Transverse colon (tissue), 4 donors: Measurements from ENCODE around the gene ARVCF. TPM values are rescaled to one million over a fixed set of nuclear protein-coding genes. Genes with fewer than 3 reads are reported as not detected.

ENCODE experiments used
- DNase-seq: peaks from one replicate; pipeline ENCODE4 v3.0.0-alpha.2; 2019
- H3K27ac ChIP-seq, 4 donors: fragments of 200-600 bp; sonication (generic); 2 replicates each; pipeline ENCODE4 v1.5.1; 2016 to 2018; ENCODE audit warnings: inconsistent platforms in 4 of 4
- H3K27me3 ChIP-seq: fragments of 200-600 bp; sonication (generic); 2 replicates; pipeline ENCODE4 v1.5.1; 2017; ENCODE audit warnings: inconsistent platforms
- H3K36me3 ChIP-seq, 4 donors: fragments of 200-600 bp; sonication (generic); 2 replicates each; pipeline ENCODE4 v1.5.1; 2017 to 2019; ENCODE audit warnings: inconsistent platforms in 4 of 4
- H3K4me1 ChIP-seq, 4 donors: fragments of 200-600 bp; sonication (generic); 2 replicates each; pipeline ENCODE4 v1.5.1; 2017 to 2020; ENCODE audit warnings: inconsistent platforms in 4 of 4
- H3K4me3 ChIP-seq, 4 donors: fragments of 200-600 bp; sonication (generic); 1 replicate in 1 of 4; 2 replicates in 3 of 4; pipeline versions ENCODE4 v1.5.1 to v1.6.1; 2017 to 2019; ENCODE audit warnings: inconsistent platforms in 4 of 4
- H3K9me3 ChIP-seq, 2 donors: fragments of 200-600 bp; sonication (generic); 2 replicates each; pipeline ENCODE4 v1.5.1; 2017 to 2019; ENCODE audit warnings: inconsistent platforms in 2 of 2
- CTCF ChIP-seq, 5 experiments: fragments of 200-600 bp in 3 of 5; fragments of 450-650 bp in 2 of 5; sonication (generic) in 3 of 5; IDR thresholded peaks; 1 replicate in 2 of 5; 2 replicates in 3 of 5; pipeline ENCODE4 v1.5.1; 2016 to 2017; ENCODE audit warnings: antibody characterized with exemption in 5 of 5, inconsistent platforms in 3 of 5, mild to moderate bottlenecking in 2 of 5, moderate library complexity in 1 of 5
- EP300 ChIP-seq: sonication (generic); formaldehyde crosslinking; IDR thresholded peaks from one replicate; pipeline ENCODE4 v1.6.1; 2017; ENCODE audit warnings: antibody characterized with exemption, low read depth
- POLR2A ChIP-seq: fragments of 450-650 bp; IDR thresholded peaks from one replicate; pipeline ENCODE4 v1.6.1; 2016; ENCODE audit warnings: antibody characterized with exemption, mild to moderate bottlenecking, moderate library complexity
- POLR2AphosphoS5 ChIP-seq, 3 donors: sonication (generic); formaldehyde crosslinking; IDR thresholded peaks; one replicate each; pipeline ENCODE4 v1.6.1; 2016; ENCODE audit warnings: antibody characterized with exemption in 3 of 3
- WGBS, 2 donors: methylation state at CpG; one replicate each; pipeline ENCODE4 v1.1.5; 2018; ENCODE audit warnings: low coverage in 1 of 2; 5-methylcytosine and 5-hydroxymethylcytosine counted together
- in situ Hi-C, 4 donors: fragments of 200-750 bp; cut with MboI; loops; one replicate each; pipeline versions ENCODE4 v1.15.0 to v1.15.1; 2017; ENCODE audit warnings: low sequenced_read_pairs in 3 of 4, low pct_ligation_motif_present in 1 of 4, low pct_unique_long_range_greater_than_20kb in 1 of 4
- intact Hi-C: fragments of 100-400 bp; cut with DNase I; formaldehyde crosslinking; loops from one replicate; pipeline ENCODE4 v1.15.1; 2023; ENCODE audit warnings: low total_unique reads
- total RNA-seq, 4 donors: library from RNA; depleted of rRNA; stranded (reverse); fragments of >200 nt; gene quantifications; one replicate each; pipeline ENCODE4 v1.1.0, GENCODE V29; 2016

The ARVCF gene
- total RNA-seq, 4 donors from 2014 or later: 15.3 to 81.6 (median 19.3) TPM

DNA sequence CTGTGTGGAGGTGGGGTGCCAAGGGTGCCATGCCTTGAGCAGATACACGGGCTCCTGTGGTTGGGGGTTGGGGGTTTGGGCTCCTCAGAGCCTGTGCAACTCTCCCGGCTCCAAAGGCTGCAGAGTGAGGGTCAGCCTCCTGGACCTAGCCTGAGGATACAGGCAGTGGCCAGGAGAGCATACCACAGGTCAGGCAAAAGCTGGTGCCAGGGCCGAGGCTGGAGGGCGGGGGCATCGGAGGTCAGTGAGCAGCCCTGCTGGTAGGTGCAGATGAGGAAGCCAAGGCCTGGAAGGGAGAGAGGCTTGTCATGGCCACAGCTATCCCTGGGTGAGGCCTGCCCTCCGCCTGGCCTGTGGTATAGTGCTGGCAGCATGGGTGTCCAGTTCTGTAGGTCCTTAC lies 37.9 kb upstream of the ARVCF start:
- Histone ChIP-seq H3K9me3 (no peaks in the 10 kb centered on the region), H3K27ac (no peak overlapping the region), H3K27me3 (no peaks in the 10 kb centered on the region), H3K36me3 (peaks cover 0 to 6% (median 0%) of the 10 kb centered on the region in 4 donors), H3K4me1 (no peaks in the 10 kb centered on the region), H3K4me3 (no peak overlapping the region)
- 93% methylated on average over 6 of the region's 6 CpGs; no CpG with 5 or more reads in 1 of the 2 donors for WGBS, 2 donors
- no peak for DNase-seq
- in situ Hi-C loops: no loop called here
- no peak for TF ChIP-seq POLR2AphosphoS5 (IDR thresholded peaks at IDR 0.05)
- TF ChIP-seq EP300: no peak
- TF ChIP-seq CTCF (IDR thresholded peaks at IDR 0.05): no peak
- no peak for TF ChIP-seq POLR2A
- intact Hi-C loops: no loop called here

DNA sequence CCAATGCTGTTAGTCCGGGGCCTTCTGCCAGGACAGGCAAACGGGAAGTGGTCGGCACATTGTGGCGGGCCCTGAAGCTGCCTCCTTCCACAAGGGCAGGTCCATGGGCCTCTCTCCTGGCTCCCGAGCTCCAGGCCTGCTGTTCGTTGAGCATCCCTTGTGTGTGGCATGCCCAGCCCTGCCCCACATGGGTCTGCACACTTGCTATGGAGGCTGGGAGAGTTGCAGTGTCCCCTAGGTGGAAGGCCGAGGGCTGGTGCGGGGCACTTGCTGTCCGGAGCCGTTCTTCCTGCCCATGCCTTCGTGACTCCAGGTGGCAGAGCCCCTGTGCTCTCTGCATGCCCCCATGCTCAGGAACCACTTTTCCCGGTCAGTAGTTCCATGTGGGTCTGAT lies 37.4 kb upstream of the ARVCF start:
- no peak overlapping the region for H3K4me3 ChIP-seq
- H3K4me1 ChIP-seq: no peaks in the 10 kb centered on the region
- H3K27me3 ChIP-seq: no peaks in the 10 kb centered on the region
- intact Hi-C loops: no loop called here
- no peak overlapping the region for H3K27ac ChIP-seq
- in situ Hi-C loops: no loop called here
- DNase-seq: no peak
- H3K36me3 ChIP-seq: peaks cover 0 to 6% (median 0%) of the 10 kb centered on the region in 4 donors
- WGBS, 2 donors: 98% methylated on average over 10 of the region's 12 CpGs; no CpG with 5 or more reads in 1 of the 2 donors
- TF ChIP-seq CTCF (IDR thresholded peaks at IDR 0.05) (no peak), POLR2AphosphoS5 (IDR thresholded peaks at IDR 0.05) (no peak), EP300 (no peak)
- no peaks in the 10 kb centered on the region for H3K9me3 ChIP-seq

- no peak for TF ChIP-seq CTCF (IDR thresholded peaks at IDR 0.05)
- WGBS, 2 donors: 83% methylated on average over 14 of the region's 14 CpGs; no CpG with 5 or more reads in 1 of the 2 donors
- in situ Hi-C loops: no loop called here
Measured at GRCh38 chr22:20053407-20054033, 36.9 kb upstream of the ARVCF start.

GRCh38 chr22:20052309-20053259 lies 36.0 kb upstream of the ARVCF start:
- DNase-seq: peak; percentile 83
- Histone ChIP-seq H3K27ac (peak overlapping the region in 2 of 4 donors; percentile 21 to 29), H3K27me3 (no peaks in the 10 kb centered on the region), H3K9me3 (no peaks in the 10 kb centered on the region), H3K4me1 (no peaks in the 10 kb centered on the region), H3K36me3 (peaks cover 0 to 19% (median 0%) of the 10 kb centered on the region in 4 donors), H3K4me3 (no peak overlapping the region)
- in situ Hi-C loops (no loop called here), intact Hi-C loops (no loop called here)
- 43 to 76% methylated on average over 2 to 26 of the region's 26 CpGs for WGBS, 2 donors
- TF ChIP-seq POLR2AphosphoS5 (IDR thresholded peaks at IDR 0.05): no peak
- no peak for TF ChIP-seq EP300
- no peak for TF ChIP-seq POLR2A
- no peak for TF ChIP-seq CTCF (IDR thresholded peaks at IDR 0.05)

More at GRCh38 chr22:20053407-20054033, 36.9 kb upstream of the ARVCF start:
- H3K4me1 ChIP-seq: no peaks in the 10 kb centered on the region
- intact Hi-C loops: no loop called here
- H3K36me3 ChIP-seq: peaks cover 0 to 9% (median 0%) of the 10 kb centered on the region in 4 donors
- DNase-seq: no peak
- peak overlapping the region in 1 of 4 donors; percentile 29 for H3K27ac ChIP-seq
- no peaks in the 10 kb centered on the region for H3K9me3 ChIP-seq
- H3K27me3 ChIP-seq: no peaks in the 10 kb centered on the region
- no peak overlapping the region for H3K4me3 ChIP-seq
